ENCODE results near the gene TEDC2.

The TEDC2 gene

DNA sequence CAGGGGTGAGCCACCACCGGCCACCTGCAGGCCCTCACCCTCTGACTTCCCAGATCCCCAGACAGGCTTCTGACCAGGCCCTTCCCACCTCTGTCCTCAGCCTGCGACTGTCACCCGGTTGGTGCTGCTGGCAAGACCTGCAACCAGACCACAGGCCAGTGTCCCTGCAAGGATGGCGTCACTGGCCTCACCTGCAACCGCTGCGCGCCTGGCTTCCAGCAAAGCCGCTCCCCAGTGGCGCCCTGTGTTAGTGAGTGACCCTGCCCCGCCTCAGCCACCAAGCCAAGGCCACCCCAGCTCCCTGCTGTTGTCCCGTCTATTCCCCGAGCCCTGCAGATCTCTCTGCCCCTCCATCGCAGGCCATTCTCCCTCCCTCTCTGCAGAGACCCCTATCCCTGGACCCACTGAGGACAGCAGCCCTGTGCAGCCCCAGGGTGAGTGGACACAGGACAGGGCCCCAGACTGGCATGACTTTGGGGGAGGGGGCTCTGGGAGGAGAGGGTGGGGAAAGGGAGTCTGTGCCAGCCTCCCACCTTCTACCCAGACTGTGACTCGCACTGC, 13.1 kb downstream of the TEDC2 start:
- Mint-ChIP-seq H3K27me3 (ENCODE audit: low read depth) (peaks cover 9% of the 10 kb centered on the region), H3K36me3 (ENCODE audit: low read depth) (no peaks in the 10 kb centered on the region), H3K4me1 (peaks cover 35% of the 10 kb centered on the region), H3K4me3 (peak overlapping the region; percentile 78 to 85 (median 85)), H3K27ac (peak overlapping the region in 2 of 3 experiments; percentile 54 to 82), H3K9me3 (no peaks in the 10 kb centered on the region)
- TF ChIP-seq, protein P1, sequence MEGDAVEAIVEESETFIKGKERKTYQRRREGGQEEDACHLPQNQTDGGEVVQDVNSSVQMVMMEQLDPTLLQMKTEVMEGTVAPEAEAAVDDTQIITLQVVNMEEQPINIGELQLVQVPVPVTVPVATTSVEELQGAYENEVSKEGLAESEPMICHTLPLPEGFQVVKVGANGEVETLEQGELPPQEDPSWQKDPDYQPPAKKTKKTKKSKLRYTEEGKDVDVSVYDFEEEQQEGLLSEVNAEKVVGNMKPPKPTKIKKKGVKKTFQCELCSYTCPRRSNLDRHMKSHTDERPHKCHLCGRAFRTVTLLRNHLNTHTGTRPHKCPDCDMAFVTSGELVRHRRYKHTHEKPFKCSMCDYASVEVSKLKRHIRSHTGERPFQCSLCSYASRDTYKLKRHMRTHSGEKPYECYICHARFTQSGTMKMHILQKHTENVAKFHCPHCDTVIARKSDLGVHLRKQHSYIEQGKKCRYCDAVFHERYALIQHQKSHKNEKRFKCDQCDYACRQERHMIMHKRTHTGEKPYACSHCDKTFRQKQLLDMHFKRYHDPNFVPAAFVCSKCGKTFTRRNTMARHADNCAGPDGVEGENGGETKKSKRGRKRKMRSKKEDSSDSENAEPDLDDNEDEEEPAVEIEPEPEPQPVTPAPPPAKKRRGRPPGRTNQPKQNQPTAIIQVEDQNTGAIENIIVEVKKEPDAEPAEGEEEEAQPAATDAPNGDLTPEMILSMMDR (IDR thresholded peaks at IDR 0.05; ENCODE audit: unreplicated experiment in 3 of 3): no peak

DNA sequence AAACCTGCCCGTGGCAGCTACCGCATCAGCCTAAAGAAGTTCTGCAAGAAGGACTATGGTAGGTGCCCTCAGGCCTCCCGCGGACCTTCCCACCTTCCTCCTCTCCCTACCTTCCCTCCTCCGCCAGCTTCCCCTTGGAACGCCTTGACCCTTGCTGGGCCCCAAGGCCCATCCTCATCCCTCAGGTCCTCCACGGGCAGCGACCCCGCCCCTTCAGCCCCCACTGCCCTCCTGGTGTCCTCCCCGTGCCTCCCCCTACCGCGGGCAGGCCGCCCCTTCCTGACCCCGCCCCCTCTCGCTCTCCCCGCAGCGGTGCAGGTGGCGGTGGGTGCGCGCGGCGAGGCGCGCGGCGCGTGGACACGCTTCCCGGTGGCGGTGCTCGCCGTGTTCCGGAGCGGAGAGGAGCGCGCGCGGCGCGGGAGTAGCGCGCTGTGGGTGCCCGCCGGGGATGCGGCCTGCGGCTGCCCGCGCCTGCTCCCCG, 13.6 kb downstream of the TEDC2 start:
- no peaks in the 10 kb centered on the region for H3K36me3 Mint-ChIP-seq (ENCODE audit: low read depth)
- H3K27me3 Mint-ChIP-seq (ENCODE audit: low read depth): peaks cover 9% of the 10 kb centered on the region
- peaks cover 39% of the 10 kb centered on the region for H3K4me1 Mint-ChIP-seq

DNA sequence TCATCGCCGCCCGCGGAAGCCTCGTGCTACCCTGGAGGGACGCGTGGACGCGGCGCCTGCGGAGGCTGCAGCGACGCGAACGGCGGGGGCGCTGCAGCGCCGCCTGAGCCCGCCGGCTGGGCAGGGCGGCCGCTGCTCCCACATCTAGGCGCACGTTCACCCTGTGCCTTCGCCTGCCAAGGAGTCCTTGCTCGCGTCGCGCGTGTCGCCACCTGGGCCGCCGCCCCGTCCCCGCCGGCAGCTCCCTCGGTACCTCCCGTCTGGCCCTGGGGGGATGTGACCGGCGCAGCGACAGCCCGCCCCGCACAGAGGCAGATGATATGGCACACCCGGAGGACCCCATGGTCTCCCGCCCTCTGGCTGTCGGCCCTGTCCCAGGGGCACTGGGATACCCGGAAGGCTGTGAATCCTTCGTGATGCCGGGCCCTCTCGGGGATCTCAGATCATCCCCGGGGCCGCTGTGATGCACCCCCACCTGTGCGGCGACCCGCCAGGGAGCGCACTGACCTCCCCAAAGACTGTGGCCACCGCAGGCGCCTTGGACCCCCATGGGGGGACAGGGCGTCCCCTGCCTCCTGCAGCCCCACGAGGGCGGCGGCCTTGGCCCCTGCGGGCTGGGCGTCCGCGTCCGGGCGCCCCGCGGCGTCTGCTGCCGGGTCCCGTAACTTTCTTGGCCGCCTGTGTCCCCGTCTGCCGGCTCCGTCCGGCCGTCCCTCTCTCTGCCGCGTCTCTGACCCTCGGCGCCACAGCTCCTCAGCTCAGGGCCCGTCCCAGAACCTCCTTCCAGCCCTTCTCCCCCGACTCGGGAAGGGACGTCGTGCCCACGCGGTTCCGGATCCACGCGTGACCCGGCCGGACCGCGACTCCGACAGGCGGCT, 14.3 kb downstream of the TEDC2 start:
- no peak overlapping the region for H3K27ac Mint-ChIP-seq
- H3K27me3 Mint-ChIP-seq (ENCODE audit: low read depth): peaks cover 9% of the 10 kb centered on the region
- H3K4me3 Mint-ChIP-seq: peak overlapping the region; percentile 75 to 81 (median 77)
- peaks cover 39% of the 10 kb centered on the region for H3K4me1 Mint-ChIP-seq
- TF ChIP-seq, protein P1 (IDR thresholded peaks at IDR 0.05; ENCODE audit: unreplicated experiment in 3 of 3): peak; percentile 11 to 33 (median 33)
- no peaks in the 10 kb centered on the region for H3K36me3 Mint-ChIP-seq (ENCODE audit: low read depth)
- no peaks in the 10 kb centered on the region for H3K9me3 Mint-ChIP-seq

More for the DNA sequence above, 13.6 kb downstream of the TEDC2 start:
- Mint-ChIP-seq H3K27ac (peak overlapping the region in 2 of 3 experiments; percentile 54 to 82), H3K4me3 (peak overlapping the region; percentile 78 to 85 (median 85)), H3K9me3 (no peaks in the 10 kb centered on the region)
- TF ChIP-seq, protein P1 (IDR thresholded peaks at IDR 0.05; ENCODE audit: unreplicated experiment in 3 of 3): no peak

DNA sequence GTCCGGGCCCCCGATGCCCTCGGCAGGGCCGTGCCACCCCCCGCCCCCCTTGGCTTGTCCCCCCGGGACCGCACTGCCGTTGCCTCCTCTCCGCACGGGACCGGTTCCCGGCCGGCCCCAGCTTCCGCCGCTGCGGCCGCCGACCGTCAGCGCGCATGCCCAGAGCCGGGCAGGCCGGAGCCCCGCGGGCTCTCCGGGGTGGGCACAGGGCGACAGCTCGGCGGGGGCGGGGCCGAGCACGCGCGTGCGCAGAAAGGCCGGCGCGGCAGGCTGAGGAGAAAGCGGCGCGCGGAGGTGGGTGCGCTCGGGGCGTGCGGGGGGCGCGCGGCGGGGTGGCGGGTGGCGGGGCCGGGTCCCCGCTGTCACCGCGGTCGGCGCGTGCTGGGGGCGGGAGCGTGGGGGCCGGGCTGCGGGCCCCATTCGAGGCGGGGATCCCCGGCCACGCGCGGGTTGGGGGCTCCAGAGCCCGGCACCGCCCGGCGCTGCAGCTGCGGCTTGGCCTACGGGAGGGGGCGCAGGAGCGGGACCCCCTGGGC, 15.0 kb downstream of the TEDC2 start, which contains the start of gene TBC1D24:
Gene TBC1D24 (plus strand): TSS at position 251 of the 536 bp plus-strand sequence. CDS start 21,022 bp downstream, outside the sequence.
- Mint-ChIP-seq H3K4me1 (peaks cover 33% of the 10 kb centered on the region), H3K9me3 (no peaks in the 10 kb centered on the region), H3K27me3 (ENCODE audit: low read depth) (peaks cover 9% of the 10 kb centered on the region), H3K36me3 (ENCODE audit: low read depth) (no peaks in the 10 kb centered on the region), H3K4me3 (peak within 1 kb of the TSS; percentile 77 to 85 (median 85)), H3K27ac (peak within 1 kb of the TSS in 1 of 3 experiments; percentile 72)
- TF ChIP-seq, protein P1 (IDR thresholded peaks at IDR 0.05; ENCODE audit: unreplicated experiment in 3 of 3): no peak

DNA sequence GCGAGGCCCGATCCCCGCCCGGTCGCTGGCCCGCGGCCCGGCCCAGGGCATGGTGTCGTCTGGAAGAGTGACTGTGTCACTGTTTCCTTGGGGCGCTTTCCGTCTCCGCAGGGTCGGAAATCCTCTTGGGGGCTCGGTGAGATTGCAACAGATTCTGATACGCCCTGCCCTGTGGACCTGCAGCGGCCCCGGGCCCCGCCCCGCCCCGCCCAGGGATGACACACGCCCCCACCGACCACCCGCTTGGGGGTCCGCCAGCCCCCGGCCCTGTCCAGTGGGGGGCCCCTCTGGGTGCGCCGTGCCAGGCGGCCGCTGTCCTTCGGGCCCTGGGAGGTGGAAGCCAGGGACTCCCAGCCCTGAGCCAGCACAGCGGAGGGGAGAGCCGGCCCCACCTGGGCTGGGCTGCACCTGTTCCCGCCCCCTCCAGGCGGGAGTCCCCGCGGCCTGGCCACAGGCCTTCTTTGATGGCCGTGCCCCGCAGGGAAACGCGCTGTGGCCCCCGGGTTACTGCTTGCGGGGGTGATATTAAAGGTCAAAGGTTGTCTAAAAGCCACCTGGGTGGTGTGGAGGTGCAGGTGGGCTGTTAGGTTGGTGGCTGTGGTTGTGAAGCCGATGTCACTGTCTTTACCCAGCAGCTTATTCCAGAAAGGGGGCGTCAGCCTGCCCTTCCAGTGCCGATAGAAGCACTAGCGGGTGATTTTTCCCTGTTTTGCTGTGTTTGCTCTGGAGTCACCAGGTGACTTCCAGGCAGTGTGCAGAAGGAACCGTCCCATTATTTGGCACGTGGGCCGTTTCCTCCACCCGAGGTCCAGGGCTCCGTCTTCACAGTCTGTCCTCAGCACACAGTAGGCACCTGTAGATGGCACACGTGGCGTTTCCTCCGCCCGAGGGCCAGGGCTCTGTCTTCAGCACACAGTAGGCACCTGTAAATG, 15.8 kb downstream of the TEDC2 start:
- TF ChIP-seq, protein P1 (IDR thresholded peaks at IDR 0.05; ENCODE audit: unreplicated experiment in 3 of 3): no peak
- Mint-ChIP-seq H3K9me3 (no peaks in the 10 kb centered on the region), H3K4me1 (peaks cover 26% of the 10 kb centered on the region), H3K36me3 (ENCODE audit: low read depth) (no peaks in the 10 kb centered on the region), H3K27me3 (ENCODE audit: low read depth) (peaks cover 9% of the 10 kb centered on the region), H3K4me3 (peak overlapping the region; percentile 76 to 85 (median 85)), H3K27ac (peak overlapping the region in 1 of 3 experiments; percentile 72)

Measured in nephron (organoid).